GM23338 (cell line): ENCODE measurements around the gene LARGE1. TPM values are rescaled to one million over a fixed set of nuclear protein-coding genes. Genes with fewer than 3 reads are reported as not detected.

Source experiments
- ATAC-seq: fragments of 200-7000 bp; cut with Tn5 transposase; 3 replicates; pipeline ENCODE4 v1.9.1; 2020
- DNase-seq: peaks from one replicate; pipeline ENCODE4 v3.0.0-alpha.2; 2015; ENCODE audit warnings: low spot score
- H2AFZ ChIP-seq: fragments of 200-600 bp; sonication (generic); 2 replicates; pipeline ENCODE4 v1.8.0; 2016; ENCODE audit warnings: antibody characterized with exemption, mild to moderate bottlenecking, moderate library complexity
- H3F3A ChIP-seq: fragments of 200-600 bp; sonication (generic); replicated peaks from 2 replicates; pipeline ENCODE4 v1.8.0; 2017; ENCODE audit warnings: antibody characterized with exemption, mixed run types, low read depth
- H3K27ac ChIP-seq: fragments of 200-600 bp; sonication (generic); 2 replicates; pipeline ENCODE4 v1.6.1; 2016; ENCODE audit warnings: low read depth
- H3K27me3 ChIP-seq: fragments of 200-600 bp; sonication (generic); 2 replicates; pipeline ENCODE4 v1.8.0; 2016; ENCODE audit warnings: mild to moderate bottlenecking, mixed run types, moderate library complexity; ENCODE audit not compliant: insufficient read depth
- H3K36me3 ChIP-seq: fragments of 200-600 bp; sonication (generic); 2 replicates; pipeline ENCODE4 v1.8.0; 2016; ENCODE audit warnings: mild to moderate bottlenecking; ENCODE audit not compliant: insufficient read depth
- H3K4me1 ChIP-seq: fragments of 200-600 bp; sonication (generic); 2 replicates; pipeline ENCODE4 v1.8.0; 2016; ENCODE audit warnings: mild to moderate bottlenecking, moderate library complexity; ENCODE audit not compliant: insufficient read depth
- H3K4me2 ChIP-seq: fragments of 200-600 bp; sonication (generic); 2 replicates; pipeline ENCODE4 v1.7.1; 2017; ENCODE audit warnings: mixed run types
- H3K4me3 ChIP-seq: fragments of 200-600 bp; sonication (generic); 2 replicates; pipeline ENCODE4 v1.6.1; 2016; ENCODE audit warnings: mixed run types
- H3K79me2 ChIP-seq: fragments of 200-600 bp; sonication (generic); replicated peaks from 2 replicates; pipeline ENCODE4 v1.8.0; 2017; ENCODE audit warnings: mild to moderate bottlenecking; ENCODE audit not compliant: insufficient read depth
- H3K9me2 ChIP-seq: fragments of 200-600 bp; sonication (generic); 2 replicates; pipeline ENCODE4 v1.8.0; 2017; ENCODE audit not compliant: insufficient read depth
- H4K20me1 ChIP-seq: fragments of 200-600 bp; sonication (generic); replicated peaks from 2 replicates; pipeline ENCODE4 v1.8.0; 2017; ENCODE audit warnings: mild to moderate bottlenecking; ENCODE audit not compliant: insufficient read depth
- H3K27ac Mint-ChIP-seq: 2 replicates; pipeline ENCODE4 v1.8.0; 2020; ENCODE audit warnings: inconsistent platforms, mild to moderate bottlenecking, moderate library complexity, mixed read lengths
- H3K27me3 Mint-ChIP-seq: 3 replicates; pipeline ENCODE4 v1.8.0; 2022; ENCODE audit warnings: low read depth, mild to moderate bottlenecking, moderate library complexity, mixed read lengths, inconsistent platforms; ENCODE audit not compliant: insufficient read depth, poor library complexity
- H3K36me3 Mint-ChIP-seq: 3 replicates; pipeline ENCODE4 v1.8.0; 2021; ENCODE audit warnings: low read depth, mild to moderate bottlenecking, inconsistent platforms, moderate library complexity, mixed read lengths
- H3K4me1 Mint-ChIP-seq: 3 replicates; pipeline ENCODE4 v1.8.0; 2020; ENCODE audit warnings: mild to moderate bottlenecking, inconsistent platforms, mixed read lengths
- H3K4me3 Mint-ChIP-seq: 3 replicates; pipeline ENCODE4 v1.8.0; 2021; ENCODE audit warnings: moderate library complexity, mild to moderate bottlenecking, inconsistent platforms, mixed read lengths
- H3K9me3 Mint-ChIP-seq: 3 replicates; pipeline ENCODE4 v1.8.0; 2020; ENCODE audit warnings: moderate library complexity, mild to moderate bottlenecking, inconsistent platforms, mixed read lengths
- CREB1 ChIP-seq: fragments of 250-450 bp; sonication (Bioruptor Pico); IDR thresholded peaks from 2 replicates; pipeline ENCODE4 v1.5.0; 2020; ENCODE audit warnings: low read depth, mild to moderate bottlenecking, moderate library complexity
- CTCF ChIP-seq, 2 experiments: fragments of 200-600 bp in 1 of 2; sonication (generic) in 1 of 2; conservative IDR thresholded peaks; 2 replicates each; pipeline versions ENCODE4 v1.5.1 to v1.6.1; 2016 to 2017; ENCODE audit warnings: antibody characterized with exemption in 2 of 2, low read depth in 2 of 2, mild to moderate bottlenecking in 2 of 2, moderate library complexity in 1 of 2
- ETS1 ChIP-seq: IDR thresholded peaks from 2 replicates; pipeline ENCODE4 v1.6.1; 2016; ENCODE audit warnings: antibody characterized with exemption
- EZH2 ChIP-seq: fragments of 200-600 bp; sonication (generic); IDR thresholded peaks from one replicate; pipeline ENCODE4 v1.8.0; 2017; ENCODE audit warnings: antibody characterized with exemption, mild to moderate bottlenecking, low read depth; ENCODE audit not compliant: unreplicated experiment
- EZH2phosphoT487 ChIP-seq: fragments of 200-600 bp; sonication (generic); IDR thresholded peaks from one replicate; pipeline ENCODE4 v1.8.1; 2018; ENCODE audit warnings: antibody characterized with exemption; ENCODE audit not compliant: unreplicated experiment
- JUNB ChIP-seq: IDR thresholded peaks from one replicate; pipeline ENCODE4 v1.6.1; 2016; ENCODE audit warnings: antibody characterized with exemption; ENCODE audit not compliant: unreplicated experiment
- NANOG ChIP-seq: IDR thresholded peaks from 2 replicates; pipeline ENCODE4 v1.6.1; 2016; ENCODE audit warnings: antibody characterized with exemption, borderline replicate concordance
- POLR2AphosphoS5 ChIP-seq: IDR thresholded peaks from 2 replicates; pipeline ENCODE4 v1.6.1; 2016; ENCODE audit warnings: antibody characterized with exemption, low read depth
- REST ChIP-seq: IDR thresholded peaks from one replicate; pipeline ENCODE4 v1.6.1; 2018; ENCODE audit warnings: antibody characterized with exemption; ENCODE audit not compliant: unreplicated experiment
- STAT1 ChIP-seq: IDR thresholded peaks from one replicate; pipeline ENCODE4 v1.6.1; 2016; ENCODE audit warnings: antibody characterized with exemption; ENCODE audit not compliant: unreplicated experiment
- ZNF114 ChIP-seq: fragments of 250-450 bp; sonication (Bioruptor Pico); IDR thresholded peaks from 2 replicates; pipeline ENCODE4 v1.5.0; 2020; ENCODE audit warnings: mild to moderate bottlenecking, moderate library complexity
- ZNF331 ChIP-seq: fragments of 250-450 bp; sonication (Bioruptor Pico); IDR thresholded peaks from 2 replicates; pipeline ENCODE4 v1.5.0; 2020; ENCODE audit warnings: low read depth, mild to moderate bottlenecking, moderate library complexity
- ZNF462 ChIP-seq: fragments of 250-450 bp; sonication (Bioruptor Pico); IDR thresholded peaks from 2 replicates; pipeline ENCODE4 v1.5.0; 2020; ENCODE audit warnings: mild to moderate bottlenecking, moderate library complexity
- polyA plus RNA-seq: library from polyadenylated mRNA; unstranded; fragments of >200 nt; fragmentation: Nextera tagmentation; extraction: Ambion mirVana; gene quantifications from 2 replicates; pipeline ENCODE4 v1.2.1, GENCODE V29; 2016
- total RNA-seq: library from RNA; depleted of rRNA; stranded (reverse); fragments of >200 nt; shearing (Covaris generic); gene quantifications from 2 replicates; pipeline ENCODE4 v1.2.3, GENCODE V29; 2014

The LARGE1 gene
- total and polyA plus RNA-seq, 2 experiments from 2014 or later: 12.8 to 75.6 TPM

- Histone ChIP-seq H3K27ac (no peak overlapping the region), H3K4me3 (no peak overlapping the region), H3K27me3 (no peaks in the 10 kb centered on the region), H3K36me3 (no peaks in the 10 kb centered on the region), H2AFZ (no peak overlapping the region), H3K4me2 (no peak overlapping the region), H3K9me2 (no peaks in the 10 kb centered on the region), H4K20me1 (peaks cover 2% of the 10 kb centered on the region; the same call in 1 of the 2 replicates), H3K4me1 (no peaks in the 10 kb centered on the region), H3F3A (no peaks in the 10 kb centered on the region), H3K79me2 (no peaks in the 10 kb centered on the region)
- no peak overlapping the region for H3K27ac Mint-ChIP-seq
- peaks cover 25% of the 10 kb centered on the region for H3K36me3 Mint-ChIP-seq
- no peaks in the 10 kb centered on the region; the same call in 2 of the 3 replicates for H3K4me1 Mint-ChIP-seq
- TF ChIP-seq POLR2AphosphoS5 (no peak), EZH2 (no peak), ZNF114 (CRISPR knock-in tag) (no peak), ETS1 (no peak), CTCF (conservative IDR thresholded peaks at IDR 0.05; ENCODE audit: low read depth in 2 of 2) (no peak), REST (no peak), NANOG (no peak), CREB1 (CRISPR knock-in tag) (no peak), EZH2phosphoT487 (no peak), STAT1 (no peak), ZNF331 (CRISPR knock-in tag) (no peak), ZNF462 (CRISPR knock-in tag) (no peak), JUNB (no peak)
- no peak overlapping the region for H3K4me3 Mint-ChIP-seq
- H3K9me3 Mint-ChIP-seq: no peaks in the 10 kb centered on the region; the same call in 2 of the 3 replicates
- no peak for DNase-seq
- ATAC-seq: no peak
- H3K27me3 Mint-ChIP-seq: peaks cover 7% of the 10 kb centered on the region
Observed at GRCh38 chr22:33288078-33288477, 632.2 kb downstream of the LARGE1 start.
